Trophoblast cell (in vitro differentiated cells and primary cell): ENCODE data around the gene SNTN.

Experiments used
- DNase-seq, 2 donors: peaks; one replicate each; pipeline ENCODE4 v3.0.0-alpha.2; 2016
- H2AFZ ChIP-seq: 2 replicates; pipeline ENCODE4 v1.6.1; 2013; ENCODE audit warnings: low read length, moderate library complexity, mild to moderate bottlenecking; ENCODE audit not compliant: insufficient read depth, poor library complexity
- H2AK5ac ChIP-seq: 2 replicates; pipeline ENCODE4 v1.6.1; 2013; ENCODE audit warnings: mild to moderate bottlenecking, low read length
- H2BK120ac ChIP-seq: 2 replicates; pipeline ENCODE4 v1.6.1; 2013; ENCODE audit warnings: low read length, mild to moderate bottlenecking, moderate library complexity; ENCODE audit not compliant: insufficient read depth, poor library complexity
- H2BK12ac ChIP-seq: 2 replicates; pipeline ENCODE4 v1.6.1; 2013; ENCODE audit warnings: mild to moderate bottlenecking, low read length, moderate library complexity
- H2BK5ac ChIP-seq: 2 replicates; pipeline ENCODE4 v1.6.1; 2013; ENCODE audit warnings: low read length, low read depth, moderate library complexity, mild to moderate bottlenecking; ENCODE audit not compliant: poor library complexity
- H3K14ac ChIP-seq: 2 replicates; pipeline ENCODE4 v1.6.1; 2013; ENCODE audit warnings: mild to moderate bottlenecking, low read length
- H3K18ac ChIP-seq: 2 replicates; pipeline ENCODE4 v1.6.1; 2013; ENCODE audit warnings: mild to moderate bottlenecking, low read length
- H3K23ac ChIP-seq: 2 replicates; pipeline ENCODE4 v1.6.1; 2013; ENCODE audit warnings: low read length
- H3K27ac ChIP-seq: 2 replicates; pipeline ENCODE4 v1.5.1; 2013; ENCODE audit warnings: low read depth, mild to moderate bottlenecking, inconsistent platforms, low read length, moderate library complexity
- H3K27me3 ChIP-seq: 2 replicates; pipeline ENCODE4 v1.6.1; 2013; ENCODE audit warnings: inconsistent platforms, mild to moderate bottlenecking, low read length, moderate library complexity; ENCODE audit not compliant: insufficient read depth
- H3K36me3 ChIP-seq, 2 experiments: 1 replicate in 1 of 2; 2 replicates in 1 of 2; pipeline ENCODE4 v1.6.1; 2013; ENCODE audit warnings: low read length in 2 of 2, mild to moderate bottlenecking in 2 of 2, moderate library complexity in 1 of 2; ENCODE audit not compliant: insufficient read depth in 2 of 2, control insufficient read depth in 1 of 2
- H3K4ac ChIP-seq: 2 replicates; pipeline ENCODE4 v1.6.1; 2013; ENCODE audit warnings: low read depth, mild to moderate bottlenecking, low read length, moderate library complexity
- H3K4me1 ChIP-seq, 2 experiments: 1 replicate in 1 of 2; 2 replicates in 1 of 2; pipeline ENCODE4 v1.6.1; 2013; ENCODE audit warnings: low read length in 2 of 2, mild to moderate bottlenecking in 2 of 2, moderate library complexity in 1 of 2; ENCODE audit not compliant: insufficient read depth in 2 of 2, control insufficient read depth in 1 of 2
- H3K4me2 ChIP-seq: 2 replicates; pipeline ENCODE4 v1.6.1; 2013; ENCODE audit warnings: inconsistent platforms, mild to moderate bottlenecking, low read length, moderate library complexity
- H3K4me3 ChIP-seq: 2 replicates; pipeline ENCODE4 v1.5.1; 2013; ENCODE audit warnings: mild to moderate bottlenecking, low read depth, low read length, inconsistent platforms
- H3K79me1 ChIP-seq: one replicate; pipeline ENCODE4 v1.6.1; 2013; ENCODE audit warnings: low read length
- H3K79me2 ChIP-seq: 2 replicates; pipeline ENCODE4 v1.6.1; 2013; ENCODE audit warnings: low read length, mild to moderate bottlenecking; ENCODE audit not compliant: control insufficient read depth, insufficient read depth, poor library complexity
- H3K9ac ChIP-seq: 2 replicates; pipeline ENCODE4 v1.6.1; 2013; ENCODE audit warnings: mild to moderate bottlenecking, low read length
- H3K9me3 ChIP-seq: 2 replicates; pipeline ENCODE4 v1.6.1; 2013; ENCODE audit warnings: low read depth, mild to moderate bottlenecking, control low read depth, inconsistent platforms, low read length; ENCODE audit not compliant: insufficient read depth
- H4K12ac ChIP-seq: 2 replicates; pipeline ENCODE4 v1.6.1; 2013; ENCODE audit warnings: low read depth, mild to moderate bottlenecking, low read length, moderate library complexity
- H4K8ac ChIP-seq: 2 replicates; pipeline ENCODE4 v1.6.1; 2013; ENCODE audit warnings: low read depth, mild to moderate bottlenecking, low read length, moderate library complexity
- H4K91ac ChIP-seq: one replicate; pipeline ENCODE4 v1.6.1; 2013; ENCODE audit warnings: low read depth, mild to moderate bottlenecking, low read length, moderate library complexity
- WGBS: extraction: QIAGEN DNeasy Blood & Tissue Kit; methylation state at CpG from one replicate; pipeline ENCODE4 v1.1.7; 2013; ENCODE audit warnings: missing lambda C conversion rate; ENCODE audit not compliant: insufficient read length, insufficient coverage; ENCODE audit errors: extremely low coverage; 5-methylcytosine and 5-hydroxymethylcytosine counted together

Gene SNTN

DNA sequence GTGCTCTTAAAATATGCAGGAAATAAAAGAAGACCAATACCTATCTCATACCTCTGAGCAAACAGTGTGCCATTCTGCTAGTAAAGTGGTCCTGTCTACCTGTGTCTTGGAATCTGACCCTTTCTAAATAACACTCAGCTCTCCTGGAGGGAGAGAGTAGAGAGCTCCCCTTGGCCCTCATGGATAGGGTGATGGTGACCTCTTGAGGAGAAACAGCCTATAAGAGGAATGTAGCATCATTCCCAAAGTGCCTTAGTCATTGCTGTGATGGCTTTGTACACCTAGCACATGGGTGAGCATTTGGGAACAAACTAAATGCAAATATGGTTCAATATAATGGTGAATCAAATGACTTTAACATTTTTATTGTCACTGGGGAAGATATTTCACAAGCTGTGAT is 10.0 kb downstream of the SNTN start:
- no peaks in the 10 kb centered on the region for H3K79me2 ChIP-seq
- no peak overlapping the region for H3K23ac ChIP-seq
- H3K4me2 ChIP-seq: no peak overlapping the region

GRCh38 chr3:63670544-63670943 is 18.1 kb downstream of the SNTN start:
- Histone ChIP-seq H2AFZ (no peak overlapping the region), H4K8ac (no peak overlapping the region), H3K4me3 (no peak overlapping the region), H3K9ac (no peak overlapping the region), H3K18ac (no peak overlapping the region), H3K4ac (no peak overlapping the region), H2BK5ac (no peak overlapping the region), H4K91ac (no peak overlapping the region), H4K12ac (no peak overlapping the region), H2BK12ac (no peak overlapping the region), H3K79me2 (no peaks in the 10 kb centered on the region), H3K27ac (no peak overlapping the region), H3K27me3 (no peaks in the 10 kb centered on the region), H2BK120ac (no peak overlapping the region), H3K4me1 (no peaks in the 10 kb centered on the region), H3K9me3 (no peaks in the 10 kb centered on the region), H3K14ac (no peak overlapping the region), H3K36me3 (no peaks in the 10 kb centered on the region), H3K79me1 (no peaks in the 10 kb centered on the region), H2AK5ac (no peak overlapping the region), H3K4me2 (no peak overlapping the region), H3K23ac (no peak overlapping the region)
- DNase-seq: no peak
- no CpG with 5 or more reads among the region's 7 CpGs for WGBS

More for the DNA sequence above, 10.0 kb downstream of the SNTN start:
- H3K9ac ChIP-seq: no peak overlapping the region
- no peak overlapping the region for H4K91ac ChIP-seq
- H2AK5ac ChIP-seq: no peak overlapping the region
- H2BK12ac ChIP-seq: no peak overlapping the region
- H3K14ac ChIP-seq: no peak overlapping the region
- no peak overlapping the region for H2BK120ac ChIP-seq
- no peaks in the 10 kb centered on the region for H3K36me3 ChIP-seq
- H2BK5ac ChIP-seq: no peak overlapping the region
- H3K79me1 ChIP-seq: no peaks in the 10 kb centered on the region
- no peak overlapping the region for H3K27ac ChIP-seq
- H2AFZ ChIP-seq: no peak overlapping the region
- DNase-seq: peak in 1 of 2 donors; percentile 38
- H3K9me3 ChIP-seq: no peaks in the 10 kb centered on the region
- no peaks in the 10 kb centered on the region for H3K27me3 ChIP-seq
- no peak overlapping the region for H3K4me3 ChIP-seq
- H3K18ac ChIP-seq: no peak overlapping the region
- no peaks in the 10 kb centered on the region for H3K4me1 ChIP-seq
- H3K4ac ChIP-seq: no peak overlapping the region
- H4K8ac ChIP-seq: no peak overlapping the region
- H4K12ac ChIP-seq: no peak overlapping the region

GRCh38 chr3:63673111-63673510 is 20.6 kb downstream of the SNTN start:
- WGBS: no CpG with 5 or more reads among the region's 3 CpGs
- no peak overlapping the region for H3K23ac ChIP-seq

GRCh38 chr3:63674586-63674985 is 22.1 kb downstream of the SNTN start:
- H4K8ac ChIP-seq: no peak overlapping the region
- H3K4ac ChIP-seq: no peak overlapping the region
- H3K36me3 ChIP-seq: no peaks in the 10 kb centered on the region
- H4K91ac ChIP-seq: no peak overlapping the region
- no peak overlapping the region for H3K4me2 ChIP-seq
- no peaks in the 10 kb centered on the region for H3K79me2 ChIP-seq
- WGBS: no CpG with 5 or more reads among the region's 2 CpGs
- no peak overlapping the region for H2AK5ac ChIP-seq
- H2BK5ac ChIP-seq: no peak overlapping the region
- H3K9me3 ChIP-seq: no peaks in the 10 kb centered on the region
- no peak overlapping the region for H3K14ac ChIP-seq
- no peak overlapping the region for H4K12ac ChIP-seq
- no peak for DNase-seq
- H2BK12ac ChIP-seq: no peak overlapping the region
- no peaks in the 10 kb centered on the region for H3K79me1 ChIP-seq
- H3K23ac ChIP-seq: no peak overlapping the region
- H2AFZ ChIP-seq: no peak overlapping the region
- no peaks in the 10 kb centered on the region for H3K27me3 ChIP-seq
- H3K4me1 ChIP-seq: no peaks in the 10 kb centered on the region
- H3K27ac ChIP-seq: no peak overlapping the region
- no peak overlapping the region for H3K9ac ChIP-seq
- H2BK120ac ChIP-seq: no peak overlapping the region
- H3K18ac ChIP-seq: no peak overlapping the region
- H3K4me3 ChIP-seq: no peak overlapping the region

More at GRCh38 chr3:63673111-63673510, 20.6 kb downstream of the SNTN start:
- Histone ChIP-seq H3K9me3 (no peaks in the 10 kb centered on the region), H3K18ac (no peak overlapping the region), H3K36me3 (no peaks in the 10 kb centered on the region), H3K4me3 (no peak overlapping the region), H4K12ac (no peak overlapping the region), H2BK120ac (no peak overlapping the region), H2AK5ac (no peak overlapping the region), H2AFZ (no peak overlapping the region), H3K79me2 (no peaks in the 10 kb centered on the region), H2BK12ac (no peak overlapping the region), H3K4me1 (no peaks in the 10 kb centered on the region), H3K4me2 (no peak overlapping the region), H3K27me3 (no peaks in the 10 kb centered on the region), H4K8ac (no peak overlapping the region), H2BK5ac (no peak overlapping the region), H4K91ac (no peak overlapping the region), H3K79me1 (no peaks in the 10 kb centered on the region), H3K4ac (no peak overlapping the region), H3K9ac (no peak overlapping the region), H3K14ac (no peak overlapping the region), H3K27ac (no peak overlapping the region)
- DNase-seq: no peak
